NCI-H345 treated with DMSO at 0.1 percent for 48 hours (cell line): ENCODE results near the gene SRL.
"Not testable (repeated sequence)": the region's sequence is repeated elsewhere in the genome, so short reads cannot be mapped to it uniquely, and the experiment has no call there.

ENCODE experiments used
- DNase-seq: peaks from one replicate; lab custom pipeline; 2025; ENCODE audit not compliant: unreplicated experiment; lab: John Stamatoyannopoulos, UW

Gene SRL

GRCh38 chr16:4166821-4167220, 75.1 kb downstream of the SRL start:
- no peak for DNase-seq

- DNase-seq, result no peak
These were observed 81.0 kb downstream of the SRL start for GRCh38 chr16:4160658-4161430.

GRCh38 chr16:4159726-4160125, 82.2 kb downstream of the SRL start:
- no peak for DNase-seq

- DNase-seq, result no peak
These were observed 83.5 kb downstream of the SRL start for GRCh38 chr16:4158143-4159093.

GRCh38 chr16:4157376-4157825, 84.5 kb downstream of the SRL start:
- DNase-seq, result no peak

GRCh38 chr16:4156503-4156902, 85.4 kb downstream of the SRL start:
- not testable (repeated sequence) for DNase-seq

GRCh38 chr16:4153364-4153763, 88.5 kb downstream of the SRL start:
- not testable (repeated sequence) for DNase-seq

GRCh38 chr16:4152267-4152666, 89.6 kb downstream of the SRL start:
- DNase-seq, result no peak

- no peak for DNase-seq
These were observed 94.6 kb downstream of the SRL start for GRCh38 chr16:4147236-4147635.

- no peak for DNase-seq
These were observed 99.6 kb downstream of the SRL start for GRCh38 chr16:4142268-4142667.

GRCh38 chr16:4141604-4142003, 100.3 kb downstream of the SRL start:
- no peak for DNase-seq

GRCh38 chr16:4140652-4141051, 101.2 kb downstream of the SRL start:
- DNase-seq, result peak; percentile 17

GRCh38 chr16:4139968-4140367, 101.9 kb downstream of the SRL start:
- no peak for DNase-seq
